Endothelial cell of umbilical vein (primary cell): ENCODE measurements around the gene ESPN. TPM values are rescaled to one million over a fixed set of nuclear protein-coding genes. Genes with fewer than 3 reads are reported as not detected.

Source experiments
- BruUV-seq: library from RNA; stranded (reverse); fragments of 400-500 nt; replicated peaks from 2 replicates; lab custom pipeline; 2021; lab: Mats Ljungman, UMichigan
- CTCF ChIA-PET: fragments of 300-600, 350-600 bp; sonication (Branson Sonifier 250); formaldehyde crosslinking; loops from one replicate; lab custom pipeline; 2021; ENCODE audit warnings: antibody characterized with exemption, inconsistent platforms; lab: Charles Lee
- POLR2A ChIA-PET: fragments of 300-600, 350-600 bp; sonication (Branson Sonifier 250); formaldehyde crosslinking; loops from one replicate; lab custom pipeline; 2021; ENCODE audit warnings: antibody characterized with exemption, inconsistent platforms; lab: Charles Lee
- DNase-seq: peaks from one replicate; pipeline ENCODE4 v3.0.0-alpha.2; 2011; ENCODE audit warnings: low read depth, low spot score
- FAIRE-seq: peaks from 2 replicates; lab custom pipeline; 2011; peaks lifted over from hg19 to GRCh38; lab: Jason Lieb, UNC
- H2AFZ ChIP-seq: 2 replicates; pipeline ENCODE4 v1.6.0; 2012; ENCODE audit warnings: low read depth, low read length, control low read depth, inconsistent platforms
- H3K27ac ChIP-seq: 2 replicates; pipeline ENCODE4 v1.5.1; 2011; ENCODE audit warnings: low read depth, mild to moderate bottlenecking, control low read depth, low read length, moderate library complexity; ENCODE audit not compliant: insufficient read depth
- H3K27me3 ChIP-seq, 2 experiments: 2 replicates each; pipeline versions ENCODE4 v1.6.0 to v1.6.1; 2011; ENCODE audit warnings: low read length in 2 of 2, mixed read lengths in 1 of 2; ENCODE audit not compliant: control insufficient read depth in 2 of 2, insufficient read depth in 2 of 2
- H3K36me3 ChIP-seq, 2 experiments: 2 replicates in 1 of 2; 3 replicates in 1 of 2; pipeline ENCODE4 v1.5.1; 2011; ENCODE audit warnings: low read length in 2 of 2, mild to moderate bottlenecking in 1 of 2, moderate library complexity in 1 of 2; ENCODE audit not compliant: control insufficient read depth in 2 of 2, insufficient read depth in 2 of 2; ENCODE audit errors: extremely low read depth in 1 of 2
- H3K4me1 ChIP-seq: 3 replicates; pipeline ENCODE4 v1.5.1; 2011; ENCODE audit warnings: mild to moderate bottlenecking, low read length; ENCODE audit not compliant: control insufficient read depth, insufficient read depth; ENCODE audit errors: extremely low read depth
- H3K4me2 ChIP-seq: 2 replicates; pipeline ENCODE4 v1.6.1; 2011; ENCODE audit warnings: low read length, control low read depth, mixed read lengths; ENCODE audit not compliant: insufficient read depth
- H3K4me3 ChIP-seq, 3 experiments: fragments of 200-600 bp in 1 of 3; sonication (generic), shearing (Covaris generic) in 1 of 3; replicated peaks in 1 of 3; 2 replicates each; pipeline ENCODE4 v1.5.1; 2011 to 2016; ENCODE audit warnings: control low read depth in 3 of 3, low read length in 3 of 3, mild to moderate bottlenecking in 2 of 3, inconsistent platforms in 1 of 3, low read depth in 1 of 3, moderate library complexity in 1 of 3; ENCODE audit not compliant: insufficient read depth in 1 of 3
- H3K79me2 ChIP-seq: 2 replicates; pipeline ENCODE4 v1.6.0; 2012; ENCODE audit warnings: low read length, inconsistent platforms; ENCODE audit not compliant: control insufficient read depth, insufficient read depth
- H3K9ac ChIP-seq: replicated peaks from 2 replicates; pipeline ENCODE3; 2011; ENCODE audit warnings: low read length, control low read depth; ENCODE audit not compliant: insufficient read depth; ENCODE audit errors: extremely low read depth
- H3K9me1 ChIP-seq: replicated peaks from 3 replicates; pipeline ENCODE4 v1.6.0; 2011; ENCODE audit warnings: mild to moderate bottlenecking, low read length; ENCODE audit not compliant: control insufficient read depth, insufficient read depth; ENCODE audit errors: extremely low read depth
- H3K9me3 ChIP-seq: replicated peaks from 2 replicates; pipeline ENCODE4 v1.5.1; 2012; ENCODE audit warnings: low read length, inconsistent platforms; ENCODE audit not compliant: control insufficient read depth, insufficient read depth
- H4K20me1 ChIP-seq: replicated peaks from 2 replicates; pipeline ENCODE3; 2011; ENCODE audit warnings: mild to moderate bottlenecking, low read length; ENCODE audit not compliant: control insufficient read depth, insufficient read depth; ENCODE audit errors: extremely low read depth
- JUN ChIP-seq: IDR thresholded peaks from 2 replicates; pipeline ENCODE4 v1.6.1; 2011; ENCODE audit warnings: borderline replicate concordance, low read depth; ENCODE audit not compliant: insufficient read length, insufficient read depth
- MAX ChIP-seq: IDR thresholded peaks from 2 replicates; pipeline ENCODE4 v1.6.1; 2011; ENCODE audit not compliant: insufficient read depth, insufficient read length
- MYC ChIP-seq: IDR thresholded peaks from one replicate; pipeline ENCODE4 v1.6.1; 2011; ENCODE audit warnings: mild to moderate bottlenecking, low read depth, low read length
- POLR2AphosphoS5 ChIP-seq: IDR thresholded peaks from 2 replicates; pipeline ENCODE4 v1.6.1; 2012; ENCODE audit warnings: low read depth, mild to moderate bottlenecking, control low read depth, low read length, moderate library complexity; ENCODE audit not compliant: insufficient read depth
- dilution Hi-C: fragments of 300-500 bp; cut with MboI; formaldehyde crosslinking; loops from one replicate; pipeline ENCODE4 v1.15.0; 2019; ENCODE audit warnings: low sequenced_read_pairs; ENCODE audit not compliant: extremely low pct_ligation_motif_present
- intact Hi-C: fragments of 100-400 bp; cut with micrococcal nuclease; formaldehyde crosslinking; loops from one replicate; pipeline ENCODE4 v1.10.0; 2022
- polyA plus RNA-seq, 4 experiments: library from polyadenylated mRNA; depleted of rRNA in 3 of 4; stranded (reverse) in 3 of 4; unstranded in 1 of 4; fragments of >200 nt; gene quantifications; 2 replicates each; pipeline versions ENCODE4 v1.2.1 to v1.2.3, GENCODE V29; 2011 to 2012; ENCODE audit warnings: missing spikeins in 1 of 4
- total RNA-seq: library from RNA; stranded (reverse); gene quantifications from 2 replicates; pipeline ENCODE4 v1.2.3, GENCODE V29; 2021

The ESPN gene
- total and polyA plus RNA-seq, 2 donors (not counting 3 experiments of a cell fraction or from before 2014, with no cell fraction given): 0.54 to 0.71 TPM

- no peaks in the 10 kb centered on the region for H3K4me1 ChIP-seq
- no peaks in the 10 kb centered on the region for H4K20me1 ChIP-seq
- H3K79me2 ChIP-seq: no peaks in the 10 kb centered on the region
- dilution Hi-C loops (no loop called here), intact Hi-C loops (no loop called here)
- H3K27me3 ChIP-seq: peaks cover 8 to 10% of the 10 kb centered on the region in 2 experiments
- no peak overlapping the region for H3K9ac ChIP-seq
- POLR2A ChIA-PET: no interaction called here
- no peak overlapping the region for H3K27ac ChIP-seq
- no peak for FAIRE-seq
- DNase-seq: no peak
- H3K9me3 ChIP-seq: no peaks in the 10 kb centered on the region
- no peak overlapping the region for H3K4me2 ChIP-seq
- no peak overlapping the region for H2AFZ ChIP-seq
- H3K36me3 ChIP-seq: peaks cover 9 to 14% of the 10 kb centered on the region in 2 experiments
- no peak for TF ChIP-seq MYC
- no peak for TF ChIP-seq MAX
- CTCF ChIA-PET: interaction anchor here (0.8 to 2.6 kb wide), 6 partner anchors 10 to 46 kb away, joined by 3 to 16 read pairs (median 5); no protein-coding TSS in a partner anchor
- no peaks in the 10 kb centered on the region for H3K9me1 ChIP-seq
- BruUV-seq: no TSS peak
- no peak overlapping the region for H3K4me3 ChIP-seq
Measured at GRCh38 chr1:6460301-6461050, 35.9 kb downstream of the ESPN start.

- DNase-seq (no peak), FAIRE-seq (no peak)
- TF ChIP-seq POLR2AphosphoS5 (no peak), MAX (no peak), JUN (no peak)
- dilution Hi-C loops: no loop called here
- H3K9me3 ChIP-seq: no peaks in the 10 kb centered on the region
- H3K9me1 ChIP-seq: no peaks in the 10 kb centered on the region
- no peaks in the 10 kb centered on the region for H3K4me1 ChIP-seq
- POLR2A ChIA-PET: no interaction called here
- no peaks in the 10 kb centered on the region for H3K79me2 ChIP-seq
- no peak overlapping the region for H3K4me2 ChIP-seq
- intact Hi-C loops: no loop called here
- H3K27ac ChIP-seq: no peak overlapping the region
- no peak overlapping the region for H3K4me3 ChIP-seq
- H3K27me3 ChIP-seq: peaks cover 6% of the 10 kb centered on the region in 2 experiments
- no peak overlapping the region for H3K9ac ChIP-seq
- TSS peak; percentile 34 for BruUV-seq
- H3K36me3 ChIP-seq: peaks cover 9 to 14% of the 10 kb centered on the region in 2 experiments
- H4K20me1 ChIP-seq: no peaks in the 10 kb centered on the region
- CTCF ChIA-PET: interaction anchor here (1.9 kb wide), 1 partner anchor 11 kb away, joined by 6 read pairs; no protein-coding TSS in a partner anchor
- H2AFZ ChIP-seq: no peak overlapping the region
Measured at GRCh38 chr1:6461051-6461530, 36.5 kb downstream of the ESPN start.
